GM18499 (cell line): ENCODE results near the gene KIAA1671.
"Not testable (repeated sequence)": the region's sequence is repeated elsewhere in the genome, so short reads cannot be mapped to it uniquely, and the experiment has no call there.

Experiments used
- ATAC-seq: cut with Tn5 transposase; IDR thresholded peaks from one replicate; pipeline ENCODE4 v1.9.1; 2021; ENCODE audit warnings: moderate number of reproducible peaks; ENCODE audit not compliant: insufficient read depth, unreplicated experiment

The KIAA1671 gene

DNA sequence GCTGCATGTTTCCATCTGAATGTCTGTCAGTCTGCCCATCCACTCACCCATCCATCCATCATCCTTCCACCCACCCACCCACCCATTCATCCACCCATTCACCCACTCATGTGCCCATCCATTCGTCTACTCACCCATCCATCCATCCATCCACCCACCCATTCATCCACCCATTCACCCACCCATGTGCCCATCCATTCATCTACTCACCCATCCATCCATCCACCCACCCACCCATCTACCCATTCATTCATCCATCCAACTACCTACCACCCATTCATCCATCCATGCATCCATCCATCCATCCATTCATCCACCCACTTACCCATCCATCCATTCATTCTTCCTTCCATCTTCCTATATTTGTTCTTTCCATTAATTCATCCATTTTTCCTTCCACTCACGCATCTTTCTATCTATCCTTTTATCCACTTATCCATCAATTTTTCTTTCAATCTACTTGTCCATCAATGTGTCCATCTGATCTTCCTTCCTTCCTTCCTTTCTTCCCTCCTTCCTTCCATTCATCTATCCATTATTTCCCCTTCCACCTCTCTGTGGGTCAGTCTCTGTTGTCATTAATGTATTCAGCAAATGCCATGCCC, 255.1 kb downstream of the KIAA1671 start:
- no peak for ATAC-seq

- ATAC-seq, result no peak
Observed at GRCh38 chr22:25208328-25208727, 255.8 kb downstream of the KIAA1671 start.

- no peak for ATAC-seq
Observed at GRCh38 chr22:25208743-25209505, 256.4 kb downstream of the KIAA1671 start.

- ATAC-seq, result no peak
Observed at GRCh38 chr22:25210793-25211192, 258.3 kb downstream of the KIAA1671 start.

DNA sequence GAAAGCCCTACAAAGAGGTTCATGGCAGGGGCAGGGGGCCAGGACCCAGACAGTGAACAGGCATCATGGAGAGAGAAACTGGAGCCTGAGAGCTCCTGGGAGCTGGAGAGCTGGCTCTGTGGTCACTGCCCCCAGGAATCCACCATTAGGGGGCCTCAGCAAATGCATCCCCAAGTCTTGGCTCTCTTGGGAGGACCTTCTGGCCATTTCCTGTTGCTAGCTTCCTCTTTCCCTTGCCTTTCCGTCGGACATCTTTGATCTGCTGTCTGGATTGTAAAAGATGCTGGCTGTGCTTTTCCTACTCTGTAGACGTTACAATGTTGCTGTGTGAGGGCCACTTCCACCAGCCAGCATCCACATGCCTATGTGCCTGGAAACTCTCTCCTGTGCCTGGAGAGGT, 259.8 kb downstream of the KIAA1671 start:
- no peak for ATAC-seq

- no peak for ATAC-seq
Observed at GRCh38 chr22:25213221-25213620, 260.7 kb downstream of the KIAA1671 start.

- ATAC-seq, result no peak
Observed at GRCh38 chr22:25216230-25216629, 263.7 kb downstream of the KIAA1671 start.

- no peak for ATAC-seq
Observed at GRCh38 chr22:25219211-25219689, 266.7 kb downstream of the KIAA1671 start, which contains the start of gene CRYBB2. Gene CRYBB2, plus strand, starts transcription at chr22:25219639. Its CDS starts 1,791 bp downstream, at chr22:25221430.

GRCh38 chr22:25219948-25220442, 267.5 kb downstream of the KIAA1671 start:
- ATAC-seq, result no peak

DNA sequence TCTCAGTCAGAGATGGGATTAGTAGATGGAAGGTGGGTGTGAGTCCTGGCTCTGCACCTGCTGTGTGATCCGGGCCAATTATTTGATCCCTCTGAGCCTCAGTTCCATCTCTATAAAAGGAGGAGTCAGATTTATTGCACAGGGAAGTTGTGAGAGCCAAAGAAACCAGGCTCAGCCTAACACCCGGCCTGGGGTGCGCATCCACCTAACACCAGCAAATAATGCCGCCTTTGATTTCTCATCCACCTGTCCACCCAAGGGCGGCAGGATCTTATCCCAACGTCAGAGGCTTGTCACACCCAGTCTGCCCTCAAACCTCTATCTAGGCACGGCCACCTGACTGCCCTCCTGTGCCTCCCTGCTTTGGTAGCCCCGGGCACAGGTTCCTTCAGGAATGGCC, 269.3 kb downstream of the KIAA1671 start:
- no peak for ATAC-seq

- no peak for ATAC-seq
Observed at GRCh38 chr22:25223269-25223850, 270.8 kb downstream of the KIAA1671 start.

- no peak for ATAC-seq
Observed at GRCh38 chr22:25228822-25229221, 276.3 kb downstream of the KIAA1671 start.

DNA sequence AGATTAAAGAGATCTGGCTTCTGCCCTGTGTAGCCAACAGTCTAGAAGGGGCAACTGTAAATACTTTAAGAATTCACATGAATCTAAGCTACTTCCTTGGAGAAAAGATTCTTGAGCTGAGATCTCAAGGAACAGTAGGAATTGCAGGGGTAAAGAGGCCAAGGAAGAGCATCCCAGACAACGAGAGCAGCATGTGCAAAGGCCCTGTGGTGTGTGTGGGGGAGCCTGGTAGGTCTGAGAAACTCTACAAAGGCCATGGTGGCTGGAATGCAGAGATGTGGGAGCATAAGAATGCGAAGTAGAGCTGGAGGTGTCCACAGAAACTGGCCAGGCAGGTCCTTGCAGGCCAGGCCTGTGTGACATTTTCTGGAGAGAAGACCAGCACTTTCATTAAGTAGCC, 278.2 kb downstream of the KIAA1671 start:
- ATAC-seq, result not testable (repeated sequence)

DNA sequence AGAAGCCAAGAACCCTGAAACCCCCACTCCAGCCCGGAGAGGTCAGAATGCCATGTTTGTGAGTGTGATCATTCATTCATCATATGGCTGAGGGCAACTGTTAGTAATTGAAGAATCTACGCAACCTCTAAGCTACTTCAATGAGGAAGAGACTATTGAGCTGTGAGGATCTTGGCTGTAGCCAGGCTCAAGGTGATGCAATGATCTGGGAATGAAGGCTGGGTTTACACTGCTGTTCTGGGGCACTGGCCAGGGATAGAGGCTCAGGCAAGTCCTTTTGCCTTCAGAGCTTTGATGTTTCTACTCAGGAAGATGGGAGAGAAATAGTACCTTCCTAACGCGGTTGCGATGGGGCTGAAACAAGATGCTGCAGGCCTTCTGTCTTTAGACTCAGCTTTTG, 279.8 kb downstream of the KIAA1671 start:
- no peak for ATAC-seq

GRCh38 chr22:25233706-25234105, 281.2 kb downstream of the KIAA1671 start:
- ATAC-seq, result not testable (repeated sequence)

DNA sequence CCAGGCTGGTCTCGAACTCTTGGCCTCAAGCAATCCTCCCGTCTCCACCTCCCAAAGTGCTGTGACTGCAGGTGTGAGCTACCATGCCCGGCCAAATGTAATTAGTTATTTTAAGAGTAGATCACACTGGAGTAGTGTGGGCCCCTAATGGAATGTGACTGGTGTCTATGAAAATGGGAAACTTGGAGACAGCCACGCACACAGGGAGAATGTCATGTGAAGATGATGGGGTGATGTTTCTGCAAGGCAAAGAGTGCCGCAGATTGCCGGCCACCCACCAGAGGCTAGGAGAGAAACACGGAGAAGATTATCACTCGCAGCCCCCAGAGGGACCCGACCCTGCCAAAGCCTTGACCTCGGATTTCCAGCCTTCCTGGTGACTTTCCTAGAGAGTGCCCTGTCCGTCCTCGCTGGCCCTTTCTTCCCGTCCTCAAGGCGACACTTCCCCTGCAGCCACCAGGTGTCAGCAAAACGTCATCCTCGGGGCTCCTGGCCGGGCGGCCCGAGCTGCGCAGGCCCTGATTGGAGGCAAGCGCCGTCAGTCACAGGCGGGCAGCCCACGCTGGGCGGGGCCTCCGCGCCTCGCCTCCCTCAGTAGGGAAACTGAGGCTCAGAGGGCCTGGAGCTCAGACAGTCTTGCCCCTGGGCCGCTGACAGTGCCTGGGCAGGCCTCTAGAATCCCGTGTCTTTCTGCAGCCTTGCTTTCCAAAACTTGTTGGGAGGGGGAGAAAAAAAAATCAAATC, 283.2 kb downstream of the KIAA1671 start:
- no peak for ATAC-seq

GRCh38 chr22:25236417-25236816, 283.9 kb downstream of the KIAA1671 start:
- ATAC-seq, result no peak

DNA sequence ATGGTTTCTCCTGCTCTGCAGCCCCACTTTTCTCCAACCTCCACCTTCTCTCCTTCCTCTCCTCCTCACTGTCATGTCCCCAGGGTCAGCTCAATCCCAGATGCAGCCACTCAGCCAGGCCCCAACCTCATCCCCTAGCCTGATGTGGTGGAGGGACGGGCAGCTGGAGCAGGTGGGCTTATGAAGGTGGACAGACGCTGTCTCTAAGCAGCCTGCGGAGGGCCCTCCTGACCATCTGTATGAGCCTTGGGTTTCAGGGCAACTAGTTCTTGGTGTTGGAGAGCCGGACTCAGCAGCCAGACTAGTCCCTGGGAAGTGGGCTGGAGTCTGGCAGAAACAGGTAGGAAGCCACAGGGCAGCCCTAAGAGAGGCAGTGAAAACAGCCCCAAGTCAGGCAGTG, 285.0 kb downstream of the KIAA1671 start:
- ATAC-seq, result no peak

- not testable (repeated sequence) for ATAC-seq
Observed at GRCh38 chr22:25238058-25238457, 285.5 kb downstream of the KIAA1671 start.
